GM10266 (cell line): ENCODE measurements around the gene SLC2A10.

Source experiments
- DNase-seq: peaks from one replicate; pipeline ENCODE4 v3.0.0; 2012; ENCODE audit errors: extremely low spot score
- TF ChIP-seq, protein P1 (sequence below): IDR thresholded peaks from 2 replicates; pipeline ENCODE4 v1.5.1; 2012; ENCODE audit warnings: mild to moderate bottlenecking, low read depth; ENCODE audit not compliant: control insufficient read depth, insufficient read depth; ENCODE audit errors: missing control alignments

SLC2A10 gene

GRCh38 chr20:46724343-46724959, 15.0 kb downstream of the SLC2A10 start:
- no peak for DNase-seq

GRCh38 chr20:46725186-46726165, 16.0 kb downstream of the SLC2A10 start:
- TF ChIP-seq, protein P1, sequence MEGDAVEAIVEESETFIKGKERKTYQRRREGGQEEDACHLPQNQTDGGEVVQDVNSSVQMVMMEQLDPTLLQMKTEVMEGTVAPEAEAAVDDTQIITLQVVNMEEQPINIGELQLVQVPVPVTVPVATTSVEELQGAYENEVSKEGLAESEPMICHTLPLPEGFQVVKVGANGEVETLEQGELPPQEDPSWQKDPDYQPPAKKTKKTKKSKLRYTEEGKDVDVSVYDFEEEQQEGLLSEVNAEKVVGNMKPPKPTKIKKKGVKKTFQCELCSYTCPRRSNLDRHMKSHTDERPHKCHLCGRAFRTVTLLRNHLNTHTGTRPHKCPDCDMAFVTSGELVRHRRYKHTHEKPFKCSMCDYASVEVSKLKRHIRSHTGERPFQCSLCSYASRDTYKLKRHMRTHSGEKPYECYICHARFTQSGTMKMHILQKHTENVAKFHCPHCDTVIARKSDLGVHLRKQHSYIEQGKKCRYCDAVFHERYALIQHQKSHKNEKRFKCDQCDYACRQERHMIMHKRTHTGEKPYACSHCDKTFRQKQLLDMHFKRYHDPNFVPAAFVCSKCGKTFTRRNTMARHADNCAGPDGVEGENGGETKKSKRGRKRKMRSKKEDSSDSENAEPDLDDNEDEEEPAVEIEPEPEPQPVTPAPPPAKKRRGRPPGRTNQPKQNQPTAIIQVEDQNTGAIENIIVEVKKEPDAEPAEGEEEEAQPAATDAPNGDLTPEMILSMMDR = no peak

More at GRCh38 chr20:46724343-46724959, 15.0 kb downstream of the SLC2A10 start:
- TF ChIP-seq, protein P1 = no peak

DNA sequence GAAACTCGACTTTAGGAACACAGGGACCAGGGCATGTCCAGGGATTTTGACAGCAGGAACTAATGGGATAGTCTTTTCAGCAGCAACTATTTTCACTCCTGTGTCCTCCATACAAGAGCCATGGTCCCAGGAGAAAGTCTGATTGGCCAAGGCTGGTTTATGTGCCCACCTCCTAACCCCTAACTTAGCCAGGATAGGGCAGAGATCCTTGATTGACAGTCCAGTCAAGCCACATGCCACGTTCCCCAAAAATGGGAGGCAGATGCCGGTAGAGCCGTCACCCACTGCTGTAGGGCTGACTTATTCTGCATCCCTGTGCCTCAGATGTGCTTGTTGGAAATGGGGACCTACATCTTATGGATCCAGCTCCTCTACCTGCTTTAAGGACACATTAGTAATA, 22.3 kb downstream of the SLC2A10 start:
- DNase-seq = no peak
- TF ChIP-seq, protein P1 = no peak

More at GRCh38 chr20:46725186-46726165, 16.0 kb downstream of the SLC2A10 start:
- no peak for DNase-seq

GRCh38 chr20:46735436-46735835, 26.0 kb downstream of the SLC2A10 start:
- TF ChIP-seq, protein P1 = no peak

GRCh38 chr20:46739431-46740213, 30.2 kb downstream of the SLC2A10 start:
- TF ChIP-seq, protein P1 = no peak
- DNase-seq = no peak

More at GRCh38 chr20:46735436-46735835, 26.0 kb downstream of the SLC2A10 start:
- DNase-seq = no peak

- TF ChIP-seq, protein P1 = no peak
- no peak for DNase-seq
Measured at GRCh38 chr20:46740214-46740609, 30.8 kb downstream of the SLC2A10 start.
